ENCODE data around the gene CCDC14.

CCDC14 gene

GRCh38 chr3:123949641-123950040 lies 11.4 kb downstream of the CCDC14 start:
- no peaks in the 10 kb centered on the region for H3K27me3 Mint-ChIP-seq
- H3K27ac Mint-ChIP-seq: no peak overlapping the region
- H3K4me1 Mint-ChIP-seq: peaks cover 4% of the 10 kb centered on the region
- ATAC-seq (ENCODE audit: low read depth) (no peak), DNase-seq (ENCODE audit: low spot score in 2 of 2) (no peak)
- H3K36me3 Mint-ChIP-seq: peaks cover 13% of the 10 kb centered on the region
- no peaks in the 10 kb centered on the region for H3K9me3 Mint-ChIP-seq
- H3K4me3 Mint-ChIP-seq: no peak overlapping the region

- H3K36me3 Mint-ChIP-seq: peaks cover 17% of the 10 kb centered on the region
- H3K4me1 Mint-ChIP-seq: no peaks in the 10 kb centered on the region
- ATAC-seq (ENCODE audit: low read depth) (no peak), DNase-seq (ENCODE audit: low spot score in 2 of 2) (no peak)
- no peak overlapping the region for H3K4me3 Mint-ChIP-seq
- no peaks in the 10 kb centered on the region for H3K27me3 Mint-ChIP-seq
- no peak overlapping the region for H3K27ac Mint-ChIP-seq
- H3K9me3 Mint-ChIP-seq: no peaks in the 10 kb centered on the region
Measured at GRCh38 chr3:123948449-123948848, 12.6 kb downstream of the CCDC14 start.

GRCh38 chr3:123947482-123947881 lies 13.5 kb downstream of the CCDC14 start:
- Mint-ChIP-seq H3K4me3 (no peak overlapping the region), H3K9me3 (no peaks in the 10 kb centered on the region), H3K27me3 (no peaks in the 10 kb centered on the region), H3K4me1 (no peaks in the 10 kb centered on the region), H3K36me3 (peaks cover 19% of the 10 kb centered on the region), H3K27ac (no peak overlapping the region)
- DNase-seq (ENCODE audit: low spot score in 2 of 2) (no peak), ATAC-seq (ENCODE audit: low read depth) (no peak)

- Mint-ChIP-seq H3K36me3 (peaks cover 15% of the 10 kb centered on the region), H3K4me3 (no peak overlapping the region), H3K27ac (no peak overlapping the region), H3K4me1 (no peaks in the 10 kb centered on the region), H3K9me3 (no peaks in the 10 kb centered on the region), H3K27me3 (no peaks in the 10 kb centered on the region)
- no peak for ATAC-seq (ENCODE audit: low read depth)
- DNase-seq (ENCODE audit: low spot score in 2 of 2): no peak
Measured at GRCh38 chr3:123941542-123941941, 19.5 kb downstream of the CCDC14 start.

- DNase-seq (ENCODE audit: low spot score in 2 of 2): no peak
- no peak overlapping the region for H3K27ac Mint-ChIP-seq
- no peak overlapping the region for H3K4me3 Mint-ChIP-seq
- ATAC-seq (ENCODE audit: low read depth): no peak
- H3K4me1 Mint-ChIP-seq: no peaks in the 10 kb centered on the region
- H3K36me3 Mint-ChIP-seq: peaks cover 15% of the 10 kb centered on the region
- H3K9me3 Mint-ChIP-seq: no peaks in the 10 kb centered on the region
- no peaks in the 10 kb centered on the region for H3K27me3 Mint-ChIP-seq
Measured at GRCh38 chr3:123941121-123941520, 19.9 kb downstream of the CCDC14 start.

GRCh38 chr3:123939706-123940105 lies 21.3 kb downstream of the CCDC14 start:
- Mint-ChIP-seq H3K4me3 (no peak overlapping the region), H3K27ac (no peak overlapping the region), H3K36me3 (peaks cover 17% of the 10 kb centered on the region), H3K9me3 (no peaks in the 10 kb centered on the region), H3K27me3 (no peaks in the 10 kb centered on the region), H3K4me1 (no peaks in the 10 kb centered on the region)
- ATAC-seq (ENCODE audit: low read depth): no peak
- no peak for DNase-seq (ENCODE audit: low spot score in 2 of 2)

- ATAC-seq (ENCODE audit: low read depth): no peak
- Mint-ChIP-seq H3K4me3 (no peak overlapping the region), H3K27ac (no peak overlapping the region), H3K36me3 (peaks cover 15% of the 10 kb centered on the region), H3K9me3 (no peaks in the 10 kb centered on the region), H3K4me1 (no peaks in the 10 kb centered on the region), H3K27me3 (no peaks in the 10 kb centered on the region)
- DNase-seq (ENCODE audit: low spot score in 2 of 2): no peak
Measured at GRCh38 chr3:123936400-123936799, 24.6 kb downstream of the CCDC14 start.

GRCh38 chr3:123935830-123936229 lies 25.2 kb downstream of the CCDC14 start:
- ATAC-seq (ENCODE audit: low read depth) (no peak), DNase-seq (ENCODE audit: low spot score in 2 of 2) (no peak)
- no peaks in the 10 kb centered on the region for H3K4me1 Mint-ChIP-seq
- H3K36me3 Mint-ChIP-seq: peaks cover 16% of the 10 kb centered on the region
- no peaks in the 10 kb centered on the region for H3K27me3 Mint-ChIP-seq
- H3K9me3 Mint-ChIP-seq: no peaks in the 10 kb centered on the region
- no peak overlapping the region for H3K4me3 Mint-ChIP-seq
- no peak overlapping the region for H3K27ac Mint-ChIP-seq

GRCh38 chr3:123934250-123934649 lies 26.8 kb downstream of the CCDC14 start:
- H3K27me3 Mint-ChIP-seq: no peaks in the 10 kb centered on the region
- no peak overlapping the region for H3K27ac Mint-ChIP-seq
- DNase-seq (ENCODE audit: low spot score in 2 of 2) (no peak), ATAC-seq (ENCODE audit: low read depth) (no peak)
- no peak overlapping the region for H3K4me3 Mint-ChIP-seq
- H3K9me3 Mint-ChIP-seq: no peaks in the 10 kb centered on the region
- H3K36me3 Mint-ChIP-seq: peaks cover 12% of the 10 kb centered on the region
- no peaks in the 10 kb centered on the region for H3K4me1 Mint-ChIP-seq

- Mint-ChIP-seq H3K9me3 (no peaks in the 10 kb centered on the region), H3K36me3 (peaks cover 10% of the 10 kb centered on the region), H3K4me1 (no peaks in the 10 kb centered on the region), H3K27me3 (no peaks in the 10 kb centered on the region), H3K4me3 (no peak overlapping the region), H3K27ac (no peak overlapping the region)
- DNase-seq (ENCODE audit: low spot score in 2 of 2) (no peak), ATAC-seq (ENCODE audit: low read depth) (no peak)
Measured at GRCh38 chr3:123930445-123930844, 30.6 kb downstream of the CCDC14 start.

GRCh38 chr3:123929325-123929724 lies 31.7 kb downstream of the CCDC14 start:
- H3K27me3 Mint-ChIP-seq: no peaks in the 10 kb centered on the region
- no peak overlapping the region for H3K4me3 Mint-ChIP-seq
- H3K9me3 Mint-ChIP-seq: peaks cover 7% of the 10 kb centered on the region
- no peak for ATAC-seq (ENCODE audit: low read depth)
- H3K36me3 Mint-ChIP-seq: peaks cover 17% of the 10 kb centered on the region
- no peak for DNase-seq (ENCODE audit: low spot score in 2 of 2)
- H3K4me1 Mint-ChIP-seq: no peaks in the 10 kb centered on the region
- no peak overlapping the region for H3K27ac Mint-ChIP-seq

GRCh38 chr3:123926396-123926795 lies 34.6 kb downstream of the CCDC14 start:
- DNase-seq (ENCODE audit: low spot score in 2 of 2) (no peak), ATAC-seq (ENCODE audit: low read depth) (no peak)
- H3K36me3 Mint-ChIP-seq: peaks cover 31% of the 10 kb centered on the region
- H3K4me1 Mint-ChIP-seq: no peaks in the 10 kb centered on the region
- H3K27me3 Mint-ChIP-seq: no peaks in the 10 kb centered on the region
- H3K4me3 Mint-ChIP-seq: no peak overlapping the region
- H3K27ac Mint-ChIP-seq: no peak overlapping the region
- H3K9me3 Mint-ChIP-seq: peaks cover 21% of the 10 kb centered on the region

GRCh38 chr3:123920868-123921267 lies 40.2 kb downstream of the CCDC14 start:
- Mint-ChIP-seq H3K4me3 (no peak overlapping the region), H3K27me3 (no peaks in the 10 kb centered on the region), H3K9me3 (peaks cover 35% of the 10 kb centered on the region), H3K4me1 (no peaks in the 10 kb centered on the region), H3K36me3 (peaks cover 43% of the 10 kb centered on the region), H3K27ac (no peak overlapping the region)
- ATAC-seq (ENCODE audit: low read depth) (no peak), DNase-seq (ENCODE audit: low spot score in 2 of 2) (no peak)

GRCh38 chr3:123920383-123920782 lies 40.6 kb downstream of the CCDC14 start:
- H3K27ac Mint-ChIP-seq: no peak overlapping the region
- H3K9me3 Mint-ChIP-seq: peaks cover 35% of the 10 kb centered on the region
- peaks cover 44% of the 10 kb centered on the region for H3K36me3 Mint-ChIP-seq
- ATAC-seq (ENCODE audit: low read depth): no peak
- no peaks in the 10 kb centered on the region for H3K27me3 Mint-ChIP-seq
- no peak for DNase-seq (ENCODE audit: low spot score in 2 of 2)
- no peak overlapping the region for H3K4me3 Mint-ChIP-seq
- H3K4me1 Mint-ChIP-seq: no peaks in the 10 kb centered on the region

GRCh38 chr3:123919353-123919752 lies 41.7 kb downstream of the CCDC14 start:
- Mint-ChIP-seq H3K4me3 (no peak overlapping the region), H3K27ac (no peak overlapping the region), H3K36me3 (peaks cover 38% of the 10 kb centered on the region), H3K27me3 (no peaks in the 10 kb centered on the region), H3K9me3 (peaks cover 29% of the 10 kb centered on the region), H3K4me1 (no peaks in the 10 kb centered on the region)
- ATAC-seq (ENCODE audit: low read depth) (no peak), DNase-seq (ENCODE audit: low spot score in 2 of 2) (no peak)

- Mint-ChIP-seq H3K9me3 (peaks cover 3% of the 10 kb centered on the region), H3K27me3 (no peaks in the 10 kb centered on the region), H3K36me3 (peaks cover 5% of the 10 kb centered on the region), H3K4me1 (no peaks in the 10 kb centered on the region), H3K27ac (no peak overlapping the region), H3K4me3 (no peak overlapping the region)
- no peak for ATAC-seq (ENCODE audit: low read depth)
- DNase-seq (ENCODE audit: low spot score in 2 of 2): no peak
Measured at GRCh38 chr3:123914829-123915228, 46.2 kb downstream of the CCDC14 start.

Measured in memory B cell (primary cell).